Mucosa of rectum (tissue), 2 donors: ENCODE data around the gene SLC9C2.
"Not testable (repeated sequence)": the region's sequence is repeated elsewhere in the genome, so short reads cannot be mapped to it uniquely, and the experiment has no call there.

Experiments used
- H3K27ac ChIP-seq, 2 donors: one replicate each; pipeline ENCODE4 v1.7.0; 2013; ENCODE audit warnings: inconsistent platforms in 2 of 2, low read depth in 2 of 2, low read length in 2 of 2
- H3K27me3 ChIP-seq, 2 donors: one replicate each; pipeline ENCODE4 v1.7.0; 2013; ENCODE audit warnings: low read length in 2 of 2; ENCODE audit not compliant: control insufficient read depth in 2 of 2, insufficient read depth in 2 of 2
- H3K36me3 ChIP-seq, 2 donors: one replicate each; pipeline ENCODE4 v1.7.0; 2013; ENCODE audit warnings: low read length in 2 of 2; ENCODE audit not compliant: control insufficient read depth in 2 of 2, insufficient read depth in 2 of 2
- H3K4me1 ChIP-seq, 2 donors: one replicate each; pipeline ENCODE4 v1.7.0; 2013; ENCODE audit warnings: low read length in 2 of 2, mild to moderate bottlenecking in 1 of 2; ENCODE audit not compliant: control insufficient read depth in 2 of 2, insufficient read depth in 2 of 2
- H3K4me3 ChIP-seq, 2 donors: one replicate each; pipeline ENCODE4 v1.7.0; 2013; ENCODE audit warnings: low read length in 2 of 2
- H3K9ac ChIP-seq, 2 donors: one replicate each; pipeline ENCODE4 v1.7.0; 2013; ENCODE audit warnings: low read length in 2 of 2, low read depth in 1 of 2, mild to moderate bottlenecking in 1 of 2
- H3K9me3 ChIP-seq, 2 donors: one replicate each; pipeline ENCODE4 v1.7.0; 2013; ENCODE audit warnings: low read length in 2 of 2; ENCODE audit not compliant: control insufficient read depth in 2 of 2
- donor health status: healthy.
- donor health status: Normal muscosa, but diverticular disease.

The SLC9C2 gene

GRCh38 chr1:173476665-173477285, 126.1 kb downstream of the SLC9C2 start:
- Histone ChIP-seq H3K9ac (peak overlapping the region; percentile 97 to 99), H3K4me1 (peaks cover 31 to 46% of the 10 kb centered on the region in 2 donors), H3K27ac (peak overlapping the region; percentile 98)

GRCh38 chr1:173476197-173476664, 126.6 kb downstream of the SLC9C2 start:
- Histone ChIP-seq H3K9me3 (no peaks in the 10 kb centered on the region), H3K4me1 (peaks cover 31 to 46% of the 10 kb centered on the region in 2 donors), H3K4me3 (peak overlapping the region; percentile 90 to 94), H3K9ac (peak overlapping the region; percentile 94 to 97), H3K27me3 (no peaks in the 10 kb centered on the region), H3K36me3 (peaks cover 1 to 5% of the 10 kb centered on the region in 2 donors), H3K27ac (peak overlapping the region; percentile 97 to 98)

More at GRCh38 chr1:173476665-173477285, 126.1 kb downstream of the SLC9C2 start:
- peaks cover 7 to 10% of the 10 kb centered on the region in 2 donors for H3K36me3 ChIP-seq
- peak overlapping the region; percentile 90 to 94 for H3K4me3 ChIP-seq
- no peaks in the 10 kb centered on the region for H3K9me3 ChIP-seq
- H3K27me3 ChIP-seq = no peaks in the 10 kb centered on the region

GRCh38 chr1:173475564-173476196, 127.2 kb downstream of the SLC9C2 start:
- peak overlapping the region; percentile 94 to 97 for H3K9ac ChIP-seq
- peak overlapping the region; percentile 97 to 98 for H3K27ac ChIP-seq
- H3K9me3 ChIP-seq = peaks cover 0 to 4% of the 10 kb centered on the region in 2 donors
- peak overlapping the region; percentile 90 to 94 for H3K4me3 ChIP-seq
- no peaks in the 10 kb centered on the region for H3K36me3 ChIP-seq
- H3K27me3 ChIP-seq = no peaks in the 10 kb centered on the region
- peaks cover 31 to 46% of the 10 kb centered on the region in 2 donors for H3K4me1 ChIP-seq

- peak overlapping the region; percentile 63 to 97 for H3K27ac ChIP-seq
- H3K36me3 ChIP-seq, H3K27me3 ChIP-seq, H3K9me3 ChIP-seq: not testable (repeated sequence)
- H3K9ac ChIP-seq = peak overlapping the region in 1 of 2 donors; percentile 52
- peak overlapping the region; percentile 90 to 94 for H3K4me3 ChIP-seq
- H3K4me1 ChIP-seq = peaks cover 28 to 46% of the 10 kb centered on the region in 2 donors
Measured at GRCh38 chr1:173474780-173475421, 128.0 kb downstream of the SLC9C2 start.

GRCh38 chr1:173474097-173474779, 128.6 kb downstream of the SLC9C2 start:
- Histone ChIP-seq H3K36me3 (no peaks in the 10 kb centered on the region), H3K9me3 (peaks cover 0 to 4% of the 10 kb centered on the region in 2 donors), H3K27me3 (no peaks in the 10 kb centered on the region), H3K27ac (peak overlapping the region; percentile 63 to 97), H3K4me3 (peak overlapping the region in 1 of 2 donors; percentile 90), H3K9ac (peak overlapping the region in 1 of 2 donors; percentile 52), H3K4me1 (peaks cover 28 to 46% of the 10 kb centered on the region in 2 donors)

- H3K4me1 ChIP-seq = peaks cover 28 to 40% of the 10 kb centered on the region in 2 donors
- H3K36me3 ChIP-seq = no peaks in the 10 kb centered on the region
- no peaks in the 10 kb centered on the region for H3K27me3 ChIP-seq
- H3K9ac ChIP-seq = peak overlapping the region in 1 of 2 donors; percentile 37
- peaks cover 0 to 4% of the 10 kb centered on the region in 2 donors for H3K9me3 ChIP-seq
- no peak overlapping the region for H3K4me3 ChIP-seq
- peak overlapping the region; percentile 63 to 97 for H3K27ac ChIP-seq
Measured at GRCh38 chr1:173473599-173474011, 129.3 kb downstream of the SLC9C2 start.

- no peak overlapping the region for H3K27ac ChIP-seq
- no peak overlapping the region for H3K4me3 ChIP-seq
- H3K36me3 ChIP-seq = no peaks in the 10 kb centered on the region
- no peak overlapping the region for H3K9ac ChIP-seq
- H3K4me1 ChIP-seq = peaks cover 11 to 25% of the 10 kb centered on the region in 2 donors
- H3K27me3 ChIP-seq = no peaks in the 10 kb centered on the region
- peaks cover 0 to 4% of the 10 kb centered on the region in 2 donors for H3K9me3 ChIP-seq
Measured at GRCh38 chr1:173470608-173471007, 132.3 kb downstream of the SLC9C2 start.

- peak overlapping the region in 1 of 2 donors; percentile 27 for H3K27ac ChIP-seq
- H3K4me3 ChIP-seq = no peak overlapping the region
- no peak overlapping the region for H3K9ac ChIP-seq
- H3K27me3 ChIP-seq = no peaks in the 10 kb centered on the region
- peaks cover 0 to 4% of the 10 kb centered on the region in 2 donors for H3K9me3 ChIP-seq
- H3K36me3 ChIP-seq = no peaks in the 10 kb centered on the region
- H3K4me1 ChIP-seq = peaks cover 4 to 16% of the 10 kb centered on the region in 2 donors
Measured at GRCh38 chr1:173469656-173470055, 133.2 kb downstream of the SLC9C2 start.

GRCh38 chr1:173467426-173467825, 135.4 kb downstream of the SLC9C2 start:
- H3K4me3 ChIP-seq = no peak overlapping the region
- H3K9me3 ChIP-seq = peaks cover 0 to 4% of the 10 kb centered on the region in 2 donors
- H3K27me3 ChIP-seq = no peaks in the 10 kb centered on the region

More at GRCh38 chr1:173467426-173467825, 135.4 kb downstream of the SLC9C2 start:
- H3K36me3 ChIP-seq = no peaks in the 10 kb centered on the region
- H3K9ac ChIP-seq = no peak overlapping the region
- H3K27ac ChIP-seq = no peak overlapping the region
- no peaks in the 10 kb centered on the region for H3K4me1 ChIP-seq
